HG03442 (cell line): ENCODE data around the gene CSRNP3.
"Not testable (repeated sequence)": the region's sequence is repeated elsewhere in the genome, so short reads cannot be mapped to it uniquely, and the experiment has no call there.

Experiments
- ATAC-seq: cut with Tn5 transposase; IDR thresholded peaks from one replicate; pipeline ENCODE4 v1.9.1; 2021; ENCODE audit warnings: mild to moderate bottlenecking, moderate library complexity; ENCODE audit not compliant: unreplicated experiment

The CSRNP3 gene

GRCh38 chr2:165584126-165584654, 114.7 kb downstream of the CSRNP3 start:
- no peak for ATAC-seq

- no peak for ATAC-seq
These were observed 116.5 kb downstream of the CSRNP3 start for GRCh38 chr2:165586019-165586418.

- peak; percentile 84 for ATAC-seq
These were observed 117.9 kb downstream of the CSRNP3 start for GRCh38 chr2:165587335-165587938.

- ATAC-seq, result not testable (repeated sequence)
These were observed 121.5 kb downstream of the CSRNP3 start for GRCh38 chr2:165590999-165591398.

- ATAC-seq, result no peak
These were observed 123.6 kb downstream of the CSRNP3 start for GRCh38 chr2:165593081-165593480.

GRCh38 chr2:165594231-165594934, 124.9 kb downstream of the CSRNP3 start:
- peak; percentile 30 for ATAC-seq

- peak; percentile 97 for ATAC-seq
These were observed 125.4 kb downstream of the CSRNP3 start for GRCh38 chr2:165594935-165595255.

GRCh38 chr2:165596788-165597187, 127.3 kb downstream of the CSRNP3 start:
- no peak for ATAC-seq

GRCh38 chr2:165601065-165601830, 131.8 kb downstream of the CSRNP3 start:
- ATAC-seq, result no peak

- no peak for ATAC-seq
These were observed 132.5 kb downstream of the CSRNP3 start for GRCh38 chr2:165601928-165602521.

GRCh38 chr2:165609672-165610071, 140.2 kb downstream of the CSRNP3 start:
- no peak for ATAC-seq

- no peak for ATAC-seq
These were observed 141.1 kb downstream of the CSRNP3 start for GRCh38 chr2:165610591-165611029.

GRCh38 chr2:165617741-165618481, 148.4 kb downstream of the CSRNP3 start:
- no peak for ATAC-seq

GRCh38 chr2:165618806-165619205, 149.3 kb downstream of the CSRNP3 start:
- ATAC-seq, result no peak

- ATAC-seq, result no peak
These were observed 151.6 kb downstream of the CSRNP3 start for GRCh38 chr2:165621086-165621560.

GRCh38 chr2:165623161-165623560, 153.7 kb downstream of the CSRNP3 start:
- no peak for ATAC-seq

- ATAC-seq, result no peak
These were observed 154.4 kb downstream of the CSRNP3 start for GRCh38 chr2:165623783-165624469.

- ATAC-seq, result no peak
These were observed 154.9 kb downstream of the CSRNP3 start for GRCh38 chr2:165624470-165624800.

GRCh38 chr2:165627470-165627869, 158.0 kb downstream of the CSRNP3 start:
- ATAC-seq, result no peak

GRCh38 chr2:165629776-165630175, 160.3 kb downstream of the CSRNP3 start:
- ATAC-seq, result no peak
